A549 (cell line): Measurements from ENCODE around the gene ZNF618.

ENCODE experiments used
- CHD2 ChIP-seq: fragments of 150-350 bp; IDR thresholded peaks from 2 replicates; pipeline ENCODE4 v1.6.1; 2014; ENCODE audit warnings: low read length; ENCODE audit not compliant: partially characterized antibody
- CTCF ChIP-seq: fragments of >200 bp; sonication (Bioruptor Twin); formaldehyde crosslinking; IDR thresholded peaks from 3 replicates; pipeline ENCODE4 v1.5.1; 2016
- FOSL2 ChIP-seq, 2 experiments: fragments of 450-650 bp in 1 of 2; fragments of >200 bp in 1 of 2; sonication (Bioruptor Twin) in 1 of 2; formaldehyde crosslinking; IDR thresholded peaks; 2 replicates each; pipeline versions ENCODE4 v1.5.0 to v1.6.1; 2016 to 2020; ENCODE audit warnings: mild to moderate bottlenecking in 1 of 2, moderate library complexity in 1 of 2
- HOXB5 ChIP-seq: fragments of 250-450 bp; sonication (Bioruptor Pico); IDR thresholded peaks from 2 replicates; pipeline ENCODE4 v1.5.0; 2020; ENCODE audit warnings: mild to moderate bottlenecking, moderate library complexity
- RAD21 ChIP-seq, 2 experiments: fragments of >200 bp in 1 of 2; sonication (Bioruptor Twin) in 1 of 2; formaldehyde crosslinking in 1 of 2; IDR thresholded peaks in 1 of 2; conservative IDR thresholded peaks in 1 of 2; 2 replicates in 1 of 2; 3 replicates in 1 of 2; pipeline ENCODE4 v1.6.1; 2012 to 2018; ENCODE audit warnings: inconsistent platforms in 1 of 2
- TF ChIP-seq, protein P1 (sequence below): fragments of 200-600 bp; sonication (generic); IDR thresholded peaks from 2 replicates; pipeline ENCODE4 v1.6.1; 2016; ENCODE audit warnings: antibody characterized with exemption, mild to moderate bottlenecking, moderate library complexity

- TF ChIP-seq, protein P1, sequence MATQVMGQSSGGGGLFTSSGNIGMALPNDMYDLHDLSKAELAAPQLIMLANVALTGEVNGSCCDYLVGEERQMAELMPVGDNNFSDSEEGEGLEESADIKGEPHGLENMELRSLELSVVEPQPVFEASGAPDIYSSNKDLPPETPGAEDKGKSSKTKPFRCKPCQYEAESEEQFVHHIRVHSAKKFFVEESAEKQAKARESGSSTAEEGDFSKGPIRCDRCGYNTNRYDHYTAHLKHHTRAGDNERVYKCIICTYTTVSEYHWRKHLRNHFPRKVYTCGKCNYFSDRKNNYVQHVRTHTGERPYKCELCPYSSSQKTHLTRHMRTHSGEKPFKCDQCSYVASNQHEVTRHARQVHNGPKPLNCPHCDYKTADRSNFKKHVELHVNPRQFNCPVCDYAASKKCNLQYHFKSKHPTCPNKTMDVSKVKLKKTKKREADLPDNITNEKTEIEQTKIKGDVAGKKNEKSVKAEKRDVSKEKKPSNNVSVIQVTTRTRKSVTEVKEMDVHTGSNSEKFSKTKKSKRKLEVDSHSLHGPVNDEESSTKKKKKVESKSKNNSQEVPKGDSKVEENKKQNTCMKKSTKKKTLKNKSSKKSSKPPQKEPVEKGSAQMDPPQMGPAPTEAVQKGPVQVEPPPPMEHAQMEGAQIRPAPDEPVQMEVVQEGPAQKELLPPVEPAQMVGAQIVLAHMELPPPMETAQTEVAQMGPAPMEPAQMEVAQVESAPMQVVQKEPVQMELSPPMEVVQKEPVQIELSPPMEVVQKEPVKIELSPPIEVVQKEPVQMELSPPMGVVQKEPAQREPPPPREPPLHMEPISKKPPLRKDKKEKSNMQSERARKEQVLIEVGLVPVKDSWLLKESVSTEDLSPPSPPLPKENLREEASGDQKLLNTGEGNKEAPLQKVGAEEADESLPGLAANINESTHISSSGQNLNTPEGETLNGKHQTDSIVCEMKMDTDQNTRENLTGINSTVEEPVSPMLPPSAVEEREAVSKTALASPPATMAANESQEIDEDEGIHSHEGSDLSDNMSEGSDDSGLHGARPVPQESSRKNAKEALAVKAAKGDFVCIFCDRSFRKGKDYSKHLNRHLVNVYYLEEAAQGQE, result no peak
- TF ChIP-seq CHD2, result no peak
- TF ChIP-seq HOXB5 (CRISPR knock-in tag), result no peak
- TF ChIP-seq RAD21 (conservative IDR thresholded peaks at IDR 0.05 in 1 of 2, IDR thresholded peaks at IDR 0.05 in 1 of 2), result no peak
- no peak for TF ChIP-seq FOSL2 (IDR thresholded peaks at IDR 0.05)
- no peak for TF ChIP-seq FOSL2 (CRISPR knock-in tag; IDR thresholded peaks at IDR 0.05)
- no peak for TF ChIP-seq CTCF
These were observed 58.2 kb downstream of the ZNF618 start for GRCh38 chr9:113934167-113934828.
